RWPE1 (cell line): ENCODE measurements around the gene MINDY4.

Source experiments
- CTCF ChIA-PET: fragments of 350-600 bp; sonication (Branson Sonifier 250); formaldehyde crosslinking; extraction: SDS; loops from one replicate; lab custom pipeline; 2021; lab: Yijun Ruan, JAX
- POLR2A ChIA-PET: fragments of 400-600 bp; formaldehyde crosslinking; extraction: SDS; loops from one replicate; lab custom pipeline; 2020; ENCODE audit warnings: antibody characterized with exemption; ENCODE audit not compliant: low non-redundant PET; lab: Yijun Ruan, JAX
- DNase-seq: peaks from one replicate; pipeline ENCODE4 v3.0.0; 2012; ENCODE audit warnings: low spot score
- H3K27ac ChIP-seq: fragments of 450-650 bp; 2 replicates; pipeline ENCODE4 v1.5.1; 2017
- CTCF ChIP-seq: fragments of 450-650 bp; conservative IDR thresholded peaks from 2 replicates; pipeline ENCODE4 v1.5.1; 2017; ENCODE audit warnings: low read depth, mild to moderate bottlenecking

The MINDY4 gene

GRCh38 chr7:30728591-30729100 is 42.6 kb upstream of the MINDY4 start:
- no peak overlapping the region for H3K27ac ChIP-seq
- POLR2A ChIA-PET, result no interaction called here
- CTCF ChIA-PET, result interaction anchor here (1.0 kb wide), 1 partner anchor 12 kb away, joined by 5 read pairs; no protein-coding TSS in a partner anchor

GRCh38 chr7:30729642-30730041 is 41.6 kb upstream of the MINDY4 start:
- DNase-seq, result no peak
- POLR2A ChIA-PET, result no interaction called here

More at GRCh38 chr7:30728591-30729100, 42.6 kb upstream of the MINDY4 start:
- no peak for DNase-seq
- TF ChIP-seq CTCF, result no peak

GRCh38 chr7:30730097-30730496 is 41.1 kb upstream of the MINDY4 start:
- ChIA-PET CTCF (no interaction called here), POLR2A (no interaction called here)
- no peak for DNase-seq
- H3K27ac ChIP-seq, result no peak overlapping the region
- no peak for TF ChIP-seq CTCF

More at GRCh38 chr7:30729642-30730041, 41.6 kb upstream of the MINDY4 start:
- CTCF ChIA-PET, result no interaction called here
- no peak for TF ChIP-seq CTCF
- no peak overlapping the region for H3K27ac ChIP-seq

- DNase-seq, result no peak
- no peak overlapping the region for H3K27ac ChIP-seq
- TF ChIP-seq CTCF, result no peak
- ChIA-PET CTCF (no interaction called here), POLR2A (no interaction called here)
Observed at GRCh38 chr7:30730996-30731395, 40.2 kb upstream of the MINDY4 start.

GRCh38 chr7:30731581-30731980 is 39.6 kb upstream of the MINDY4 start:
- H3K27ac ChIP-seq, result no peak overlapping the region
- ChIA-PET CTCF (no interaction called here), POLR2A (no interaction called here)
- no peak for DNase-seq
- TF ChIP-seq CTCF, result no peak

GRCh38 chr7:30732606-30733005 is 38.6 kb upstream of the MINDY4 start:
- ChIA-PET CTCF (no interaction called here), POLR2A (no interaction called here)
- no peak overlapping the region for H3K27ac ChIP-seq
- DNase-seq, result no peak
- TF ChIP-seq CTCF, result no peak
